Suppressor macrophage treated with lipopolysaccharide for 1 hour (primary cell): ENCODE measurements around the gene FN1.
"Not testable (repeated sequence)": the region's sequence is repeated elsewhere in the genome, so short reads cannot be mapped to it uniquely, and the experiment has no call there.

Experiments
- DNase-seq, 3 donors: peaks; one replicate each; pipeline ENCODE4 v3.0.0-alpha.2; 2020 to 2022

FN1 gene

GRCh38 chr2:215421859-215422461, 13.9 kb downstream of the FN1 start:
- no peak for DNase-seq

GRCh38 chr2:215420471-215420935, 15.4 kb downstream of the FN1 start:
- DNase-seq = no peak

GRCh38 chr2:215419769-215420470, 15.9 kb downstream of the FN1 start:
- no peak for DNase-seq

GRCh38 chr2:215419113-215419512, 16.8 kb downstream of the FN1 start:
- DNase-seq = no peak

GRCh38 chr2:215418064-215418963, 17.6 kb downstream of the FN1 start:
- peak; percentile 27 to 60 (median 28) for DNase-seq

GRCh38 chr2:215417400-215417951, 18.4 kb downstream of the FN1 start:
- DNase-seq = no peak

GRCh38 chr2:215416656-215417055, 19.2 kb downstream of the FN1 start:
- DNase-seq = no peak

- no peak for DNase-seq
Measured at GRCh38 chr2:215415820-215416577, 19.9 kb downstream of the FN1 start.

GRCh38 chr2:215415218-215415617, 20.6 kb downstream of the FN1 start:
- no peak for DNase-seq

- no peak for DNase-seq
Measured at GRCh38 chr2:215414674-215415073, 21.2 kb downstream of the FN1 start.

- DNase-seq = no peak
Measured at GRCh38 chr2:215413974-215414373, 21.9 kb downstream of the FN1 start.

GRCh38 chr2:215413484-215413777, 22.4 kb downstream of the FN1 start:
- no peak for DNase-seq

GRCh38 chr2:215411941-215412743, 23.7 kb downstream of the FN1 start:
- DNase-seq = no peak

GRCh38 chr2:215410932-215411285, 25.0 kb downstream of the FN1 start:
- DNase-seq = peak; percentile 59 to 85 (median 78)

- not testable (repeated sequence) for DNase-seq
Measured at GRCh38 chr2:215410181-215410931, 25.5 kb downstream of the FN1 start.

GRCh38 chr2:215409331-215410127, 26.3 kb downstream of the FN1 start:
- no peak for DNase-seq

- DNase-seq = not testable (repeated sequence)
Measured at GRCh38 chr2:215408441-215408840, 27.4 kb downstream of the FN1 start.

GRCh38 chr2:215407590-215408264, 28.1 kb downstream of the FN1 start:
- DNase-seq = no peak

- no peak for DNase-seq
Measured at GRCh38 chr2:215407061-215407460, 28.8 kb downstream of the FN1 start.
